SH-SY5Y (cell line): ENCODE results near the gene CLCN5.

ENCODE experiments used
- GATA2 ChIP-seq: IDR thresholded peaks from 2 replicates; pipeline ENCODE4 v1.6.1; 2011; ENCODE audit warnings: mild to moderate bottlenecking, low read depth, low read length
- GATA3 ChIP-seq: IDR thresholded peaks from 2 replicates; pipeline ENCODE4 v1.6.1; 2011; ENCODE audit warnings: low read depth, mild to moderate bottlenecking, low read length, moderate library complexity

DNA sequence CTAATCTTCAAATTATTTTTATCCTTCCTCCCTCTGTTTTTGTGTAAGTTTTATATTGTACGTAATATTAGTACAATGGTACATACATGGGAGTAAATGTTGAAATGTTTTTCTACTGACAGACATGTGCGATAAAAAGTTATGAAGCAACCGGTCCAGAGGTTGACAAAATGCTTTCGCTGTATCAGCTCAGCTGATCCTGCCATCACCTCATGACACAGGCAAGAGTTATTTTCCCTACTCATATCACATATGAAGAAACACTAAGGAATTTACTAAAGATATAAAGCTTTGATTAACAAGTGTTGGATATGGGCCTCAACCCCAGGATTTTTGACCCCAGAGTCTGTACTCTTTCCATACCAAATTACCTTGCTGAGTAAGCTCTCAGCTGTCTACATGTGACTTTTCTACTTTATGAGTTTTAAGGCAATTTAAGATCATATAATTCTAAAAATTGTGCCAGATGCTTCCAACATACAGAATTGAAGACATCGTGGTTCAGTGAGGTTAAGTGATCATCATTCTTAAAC, 50.0 kb downstream of the CLCN5 start:
- no peak for TF ChIP-seq GATA2
- TF ChIP-seq GATA3: no peak
